Body of pancreas (tissue), 4 donors: ENCODE data around the gene HEATR5B.

Experiments used
- POLR2A ChIP-seq, 3 donors: fragments of 450-650 bp; IDR thresholded peaks; one replicate each; pipeline ENCODE4 v1.6.1; 2016; ENCODE audit warnings: antibody characterized with exemption in 3 of 3, mild to moderate bottlenecking in 2 of 3
- TF ChIP-seq, protein P1 (sequence below), 7 experiments: fragments of 450-650 bp in 4 of 7; fragments of 200-600 bp in 3 of 7; sonication (generic) in 3 of 7; IDR thresholded peaks; one replicate each; pipeline ENCODE4 v1.5.1; 2016 to 2019; ENCODE audit warnings: antibody characterized with exemption in 7 of 7

DNA sequence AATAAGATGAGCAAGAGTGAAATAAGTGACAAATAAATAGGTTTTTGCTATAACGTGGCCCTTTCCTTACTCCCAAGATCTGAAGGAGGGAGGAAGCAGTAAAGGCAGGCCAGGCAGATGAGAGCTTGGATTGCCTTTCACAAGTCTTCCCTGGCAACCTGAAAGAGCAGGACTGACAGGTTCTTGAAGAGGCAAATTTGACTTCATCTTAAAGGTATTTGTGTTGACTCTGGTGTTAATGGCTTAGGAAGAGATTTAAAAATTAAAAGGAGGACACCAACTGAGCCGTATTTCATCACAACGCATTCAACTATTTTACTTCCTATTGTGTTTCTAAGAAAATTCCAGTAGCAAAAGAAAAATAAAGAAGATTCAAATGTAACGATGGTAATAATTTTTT is 121.1 kb downstream of the HEATR5B start:
- TF ChIP-seq, protein P1, sequence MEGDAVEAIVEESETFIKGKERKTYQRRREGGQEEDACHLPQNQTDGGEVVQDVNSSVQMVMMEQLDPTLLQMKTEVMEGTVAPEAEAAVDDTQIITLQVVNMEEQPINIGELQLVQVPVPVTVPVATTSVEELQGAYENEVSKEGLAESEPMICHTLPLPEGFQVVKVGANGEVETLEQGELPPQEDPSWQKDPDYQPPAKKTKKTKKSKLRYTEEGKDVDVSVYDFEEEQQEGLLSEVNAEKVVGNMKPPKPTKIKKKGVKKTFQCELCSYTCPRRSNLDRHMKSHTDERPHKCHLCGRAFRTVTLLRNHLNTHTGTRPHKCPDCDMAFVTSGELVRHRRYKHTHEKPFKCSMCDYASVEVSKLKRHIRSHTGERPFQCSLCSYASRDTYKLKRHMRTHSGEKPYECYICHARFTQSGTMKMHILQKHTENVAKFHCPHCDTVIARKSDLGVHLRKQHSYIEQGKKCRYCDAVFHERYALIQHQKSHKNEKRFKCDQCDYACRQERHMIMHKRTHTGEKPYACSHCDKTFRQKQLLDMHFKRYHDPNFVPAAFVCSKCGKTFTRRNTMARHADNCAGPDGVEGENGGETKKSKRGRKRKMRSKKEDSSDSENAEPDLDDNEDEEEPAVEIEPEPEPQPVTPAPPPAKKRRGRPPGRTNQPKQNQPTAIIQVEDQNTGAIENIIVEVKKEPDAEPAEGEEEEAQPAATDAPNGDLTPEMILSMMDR (IDR thresholded peaks at IDR 0.05), result no peak
- no peak for TF ChIP-seq POLR2A (IDR thresholded peaks at IDR 0.05)
